ENCODE data around the gene ARL5B. TPM values are rescaled to one million over a fixed set of nuclear protein-coding genes. Genes with fewer than 3 reads are reported as not detected.

Gene ARL5B
- total and polyA plus RNA-seq, 2 of the 8 experiments (the other 6 are each of a cell fraction or from before 2014, with no cell fraction given), result 8.4 to 52.1 TPM

DNA sequence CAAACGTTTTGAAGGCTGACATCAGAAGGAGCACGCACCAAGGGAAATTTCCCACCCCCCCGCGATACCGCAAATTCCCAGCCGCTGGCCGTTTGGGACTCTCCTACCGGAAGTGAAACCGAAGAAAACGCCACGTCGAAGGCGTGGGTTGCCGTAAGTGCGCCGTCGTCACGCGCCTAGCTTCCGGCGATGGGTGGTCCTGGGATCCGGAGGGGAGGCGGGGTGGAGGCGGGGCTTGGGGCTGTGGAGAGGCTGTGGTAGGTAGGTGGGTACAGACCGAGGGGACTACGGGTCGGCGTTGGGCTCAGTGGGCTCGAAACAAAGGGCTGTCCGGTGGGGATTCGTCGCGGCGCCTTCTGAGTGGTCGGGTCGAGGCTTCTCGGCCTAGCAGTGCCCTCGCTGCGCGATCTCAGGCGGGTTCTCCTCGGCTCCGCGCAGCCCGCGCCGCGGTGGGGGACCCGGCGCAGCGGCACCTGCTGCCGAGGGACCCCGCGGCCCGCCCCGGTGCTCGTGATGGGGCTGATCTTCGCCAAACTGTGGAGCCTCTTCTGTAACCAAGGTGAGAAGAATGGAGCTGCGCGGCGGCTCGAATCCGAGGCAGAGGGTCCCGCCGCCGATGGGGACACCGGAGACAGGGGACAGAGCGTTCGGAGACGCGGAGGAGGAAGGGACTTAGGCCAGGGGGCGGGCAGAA, at the start of gene ARL5B (continued):
- no peak for TF ChIP-seq SRF (IDR thresholded peaks at IDR 0.05; ENCODE audit: low read depth, low read length)
- no peak for TF ChIP-seq SP1 (IDR thresholded peaks at IDR 0.05; ENCODE audit: low read depth, low read length)
- peak in 1 of 2 experiments; percentile 9; a peak in 1 of 3 replicates for TF ChIP-seq EP300 (IDR thresholded peaks at IDR 0.05; ENCODE audit: borderline replicate concordance in 1 of 2, low read depth in 2 of 2, low read length in 2 of 2)
- no peak; a peak in 1 of 4 replicates for TF ChIP-seq SIN3A (conservative IDR thresholded peaks at IDR 0.05 in 1 of 2, IDR thresholded peaks at IDR 0.05 in 1 of 2; ENCODE audit: low read depth in 1 of 2, low read length in 2 of 2)
- peak; percentile 17; the same call in 1 of the 2 replicates for TF ChIP-seq EGR1 (IDR thresholded peaks at IDR 0.05; ENCODE audit: borderline replicate concordance, low read depth, low read length)
- no peak for TF ChIP-seq SUZ12 (IDR thresholded peaks at IDR 0.05; ENCODE audit: low read length)
- TF ChIP-seq SIRT6 (IDR thresholded peaks at IDR 0.05; ENCODE audit: low read length), result no peak

Measured in H1 (cell line).